HCT116 (cell line): ENCODE data around the gene EBI3. TPM values are rescaled to one million over a fixed set of nuclear protein-coding genes. Genes with fewer than 3 reads are reported as not detected.

Source experiments
- ATAC-seq: fragments of 200-7000 bp; cut with Tn5 transposase; 2 replicates; pipeline ENCODE4 v1.9.1; 2020; ENCODE audit warnings: mild to moderate bottlenecking, moderate library complexity
- BruUV-seq: library from RNA; stranded (reverse); fragments of 400-500 nt; replicated peaks from 2 replicates; lab custom pipeline; 2021; lab: Mats Ljungman, UMichigan
- CTCF ChIA-PET: fragments of 300-600 bp; sonication (Branson Sonifier 250); formaldehyde crosslinking; loops from one replicate; lab custom pipeline; 2021; ENCODE audit warnings: antibody characterized with exemption; lab: Charles Lee
- POLR2A ChIA-PET: fragments of 300-600, 350-600 bp; sonication (Branson Sonifier 250); formaldehyde crosslinking; loops from one replicate; lab custom pipeline; 2021; ENCODE audit warnings: antibody characterized with exemption; lab: Charles Lee
- RAD21 ChIA-PET, 2 experiments: fragments of 300-600 bp; sonication (Branson Sonifier 250); formaldehyde crosslinking; loops; one replicate each; lab custom pipeline; 2023; ENCODE audit warnings: low total read pairs in 2 of 2; ENCODE audit not compliant: uncharacterized antibody in 2 of 2, unreplicated experiment in 2 of 2, low non-redundant PET in 1 of 2; lab: Charles Lee
- DNase-seq: peaks from one replicate; pipeline ENCODE4 v3.0.0-alpha.2; 2010; ENCODE audit warnings: low read depth, low spot score
- H2AFZ ChIP-seq: fragments of 200-600 bp; shearing (Covaris generic), sonication (generic); 2 replicates; pipeline ENCODE4 v1.6.1; 2017; ENCODE audit warnings: low read depth, mixed run types, mixed read lengths, antibody characterized with exemption, low read length; ENCODE audit not compliant: poor library complexity, severe bottlenecking
- H3K27ac ChIP-seq: 2 replicates; pipeline ENCODE4 v1.5.1; 2012; ENCODE audit warnings: low read depth, low read length
- H3K27me3 ChIP-seq: fragments of 200-600 bp; sonication (generic); 2 replicates; pipeline ENCODE4 v1.6.1; 2016; ENCODE audit warnings: mixed run types, low read length, mixed read lengths; ENCODE audit not compliant: insufficient read depth
- H3K36me3 ChIP-seq, 2 experiments: fragments of 200-500 bp in 1 of 2; fragments of 200-600 bp in 1 of 2; sonication (Bioruptor generic) in 1 of 2; sonication (generic) in 1 of 2; 2 replicates each; pipeline versions ENCODE4 v1.5.1 to v1.6.1; 2014 to 2016; ENCODE audit warnings: low read length in 2 of 2, inconsistent platforms in 1 of 2, mixed read lengths in 1 of 2, mixed run types in 1 of 2; ENCODE audit not compliant: insufficient read depth in 2 of 2, control insufficient read depth in 1 of 2
- H3K4me1 ChIP-seq, 2 experiments: fragments of 200-600 bp in 1 of 2; sonication (generic) in 1 of 2; 2 replicates each; pipeline versions ENCODE4 v1.5.1 to v1.6.1; 2012 to 2017; ENCODE audit warnings: low read length in 2 of 2, inconsistent platforms in 1 of 2, mild to moderate bottlenecking in 1 of 2, mixed read lengths in 1 of 2, mixed run types in 1 of 2, moderate library complexity in 1 of 2; ENCODE audit not compliant: insufficient read depth in 2 of 2, control insufficient read depth in 1 of 2
- H3K4me2 ChIP-seq: fragments of 200-600 bp; sonication (generic); 2 replicates; pipeline ENCODE4 v1.6.1; 2017; ENCODE audit warnings: mixed run types, low read length, mixed read lengths
- H3K4me3 ChIP-seq, 2 experiments: fragments of 200-600 bp in 1 of 2; sonication (generic) in 1 of 2; replicated peaks in 1 of 2; 2 replicates each; pipeline ENCODE4 v1.5.1; 2011 to 2016; ENCODE audit warnings: low read length in 2 of 2, control low read depth in 1 of 2, low read depth in 1 of 2, mild to moderate bottlenecking in 1 of 2, mixed read lengths in 1 of 2, mixed run types in 1 of 2
- H3K79me2 ChIP-seq: fragments of 200-600 bp; sonication (generic); 2 replicates; pipeline ENCODE4 v1.6.1; 2017; ENCODE audit warnings: mild to moderate bottlenecking, mixed run types, low read length, moderate library complexity, mixed read lengths; ENCODE audit not compliant: insufficient read depth
- H3K9ac ChIP-seq: fragments of 200-600 bp; sonication (generic); 2 replicates; pipeline ENCODE4 v1.6.1; 2016; ENCODE audit warnings: low read length, mixed read lengths
- H3K9me2 ChIP-seq: fragments of 200-600 bp; sonication (generic), shearing (Covaris generic); 2 replicates; pipeline ENCODE4 v1.6.1; 2017; ENCODE audit warnings: mixed run types, mild to moderate bottlenecking, moderate library complexity; ENCODE audit not compliant: insufficient read depth
- H3K9me3 ChIP-seq, 2 experiments: fragments of 200-500 bp in 1 of 2; fragments of 200-600 bp in 1 of 2; sonication (Bioruptor generic) in 1 of 2; sonication (generic) in 1 of 2; 2 replicates each; pipeline ENCODE4 v1.6.1; 2014 to 2017; ENCODE audit warnings: low read length in 2 of 2, mixed read lengths in 2 of 2, inconsistent platforms in 1 of 2, low read depth in 1 of 2, mild to moderate bottlenecking in 1 of 2, mixed run types in 1 of 2, moderate library complexity in 1 of 2; ENCODE audit not compliant: control insufficient read depth in 1 of 2, insufficient read depth in 1 of 2
- H4K20me1 ChIP-seq: fragments of 200-600 bp; sonication (generic), shearing (Covaris generic); 2 replicates; pipeline ENCODE4 v1.6.1; 2017; ENCODE audit warnings: mixed run types, mild to moderate bottlenecking, moderate library complexity; ENCODE audit not compliant: insufficient read depth
- CEBPB ChIP-seq: IDR thresholded peaks from 2 replicates; pipeline ENCODE4 v1.6.1; 2012; ENCODE audit warnings: low read depth
- CTCF ChIP-seq, 3 experiments: fragments of 200-600 bp in 1 of 3; sonication (generic) in 1 of 3; IDR thresholded peaks in 2 of 3; conservative IDR thresholded peaks in 1 of 3; 2 replicates each; pipeline ENCODE4 v1.5.1; 2012 to 2017; ENCODE audit warnings: low read depth in 2 of 3, low read length in 2 of 3, antibody characterized with exemption in 1 of 3, borderline replicate concordance in 1 of 3, control low read depth in 1 of 3, mild to moderate bottlenecking in 1 of 3, mixed read lengths in 1 of 3, mixed run types in 1 of 3, moderate library complexity in 1 of 3; ENCODE audit not compliant: insufficient read depth in 1 of 3
- MAX ChIP-seq: IDR thresholded peaks from 2 replicates; pipeline ENCODE4 v1.6.1; 2012
- POLR2A ChIP-seq: IDR thresholded peaks from 2 replicates; pipeline ENCODE4 v1.7.0; 2011; ENCODE audit warnings: borderline replicate concordance; ENCODE audit not compliant: insufficient read depth, insufficient read length; ENCODE audit errors: extremely low read depth
- REST ChIP-seq: IDR thresholded peaks from 2 replicates; pipeline ENCODE4 v1.6.1; 2012; ENCODE audit warnings: low read depth
- SIN3A ChIP-seq: IDR thresholded peaks from 2 replicates; pipeline ENCODE4 v1.6.1; 2012; ENCODE audit warnings: low read depth
- SP1 ChIP-seq: IDR thresholded peaks from 2 replicates; pipeline ENCODE4 v1.6.1; 2012; ENCODE audit warnings: low read depth
- ZBTB33 ChIP-seq: IDR thresholded peaks from 2 replicates; pipeline ENCODE4 v1.6.1; 2011; ENCODE audit warnings: mild to moderate bottlenecking, low read length, moderate library complexity; ENCODE audit not compliant: insufficient replicate concordance; ENCODE audit errors: extremely low read depth
- ZFX ChIP-seq: fragments of 450-650 bp; IDR thresholded peaks from 2 replicates; pipeline ENCODE4 v1.6.1; 2017
- intact Hi-C: fragments of 100-400 bp; cut with micrococcal nuclease; formaldehyde crosslinking; loops from 2 replicates; pipeline ENCODE4 v1.10.0; 2022
- total RNA-seq: library from RNA; stranded (reverse); gene quantifications from one replicate; pipeline ENCODE4 v1.2.1, GENCODE V29; 2021; ENCODE audit not compliant: unreplicated experiment

Gene EBI3
- total RNA-seq, 1 experiment from 2014 or later: 1.2 TPM

- Histone ChIP-seq H3K27me3 (no peaks in the 10 kb centered on the region), H2AFZ (no peak overlapping the region), H3K9me3 (no peaks in the 10 kb centered on the region), H3K4me1 (peaks cover 0 to 7% of the 10 kb centered on the region in 2 experiments; a peak in 1 of 4 replicates), H3K36me3 (peaks cover 2 to 18% of the 10 kb centered on the region in 2 experiments; a peak in 3 of 4 replicates), H3K4me2 (no peak overlapping the region), H3K9me2 (no peaks in the 10 kb centered on the region), H3K9ac (no peak overlapping the region), H3K27ac (no peak overlapping the region), H3K79me2 (no peaks in the 10 kb centered on the region), H4K20me1 (no peaks in the 10 kb centered on the region), H3K4me3 (no peak overlapping the region)
- no TSS peak for BruUV-seq
- DNase-seq (no peak), ATAC-seq (peak; percentile 3; the same call in 1 of the 2 replicates)
- TF ChIP-seq REST (no peak), ZFX (no peak), SIN3A (no peak), ZBTB33 (no peak), CTCF (IDR thresholded peaks at IDR 0.05 in 2 of 3, conservative IDR thresholded peaks at IDR 0.05 in 1 of 3; ENCODE audit: borderline replicate concordance in 1 of 3, insufficient read depth in 1 of 3, low read depth in 2 of 3, low read length in 2 of 3) (no peak), CEBPB (no peak), MAX (no peak), SP1 (no peak), POLR2A (no peak)
- CTCF ChIA-PET: interaction anchor here (0.5 to 2.9 kb wide), 37 partner anchors 7 to 525 kb away, joined by 3 to 52 read pairs (median 5); partner anchors contain the start of genes CHAF1A, MPND, PLIN5 and SH3GL1
- intact Hi-C loops: loop anchor here (10.0 kb wide), 1 partner anchor 258 kb away; no protein-coding TSS in a partner anchor
- POLR2A ChIA-PET: interaction anchor here (0.6 to 1.6 kb wide), 2 partner anchors 10 to 77 kb away, joined by 3 to 10 read pairs; partner anchors contain the start of gene MPND
- RAD21 ChIA-PET: interaction anchor here (0.6 to 2.2 kb wide), 9 partner anchors 19 to 259 kb away, joined by 3 to 17 read pairs (median 4); partner anchors contain the start of genes MPND (in 1 of the 2) and YJU2 (in 1 of the 2)
These were observed 37.1 kb downstream of the EBI3 start for GRCh38 chr19:4266253-4267000.
